HepG2 (cell line): ENCODE results near the gene EGFR. TPM values are rescaled to one million over a fixed set of nuclear protein-coding genes. Genes with fewer than 3 reads are reported as not detected.

Experiments used
- ATAC-seq: fragments of 200-7000 bp; cut with Tn5 transposase; 3 replicates; pipeline ENCODE4 v1.9.1; 2020; ENCODE audit warnings: mild to moderate bottlenecking, moderate library complexity
- BruUV-seq: library from RNA; stranded (reverse); fragments of 400-500 nt; replicated peaks from 2 replicates; lab custom pipeline; 2021; lab: Mats Ljungman, UMichigan
- CTCF ChIA-PET: fragments of 300-600 bp; formaldehyde crosslinking; extraction: SDS; loops from one replicate; lab custom pipeline; 2021; ENCODE audit warnings: low total read pairs, inconsistent platforms, low intra/inter-chr PET ratio; lab: Yijun Ruan, JAX
- POLR2A ChIA-PET: fragments of 350-600 bp; sonication (Branson Sonifier 250); formaldehyde crosslinking; loops from one replicate; lab custom pipeline; 2020; ENCODE audit warnings: antibody characterized with exemption, inconsistent platforms; lab: Yijun Ruan, JAX
- DNase-seq: peaks from one replicate; pipeline ENCODE4 v3.0.0-alpha.2; 2015; ENCODE audit warnings: low spot score
- FAIRE-seq: peaks from 3 replicates; lab custom pipeline; 2011; peaks lifted over from hg19 to GRCh38; lab: Jason Lieb, UNC
- H2AFZ ChIP-seq: one replicate; pipeline ENCODE4 v1.6.1; 2011; ENCODE audit warnings: low read length, inconsistent platforms
- H3K27ac ChIP-seq: fragments of 300-600 bp; 3 replicates; pipeline ENCODE4 v1.8.0; 2011; ENCODE audit warnings: mixed run types, mild to moderate bottlenecking, mixed read lengths, low read length, inconsistent platforms; ENCODE audit not compliant: insufficient read depth; ENCODE audit errors: extremely low read length
- H3K27me3 ChIP-seq, 2 experiments: fragments of 200-600 bp in 1 of 2; 2 replicates in 1 of 2; 3 replicates in 1 of 2; pipeline versions ENCODE4 v1.6.0 to v1.8.0; 2011; ENCODE audit warnings: low read length in 2 of 2, mild to moderate bottlenecking in 2 of 2, moderate library complexity in 2 of 2, inconsistent platforms in 1 of 2; ENCODE audit not compliant: insufficient read depth in 2 of 2, control insufficient read depth in 1 of 2
- H3K36me3 ChIP-seq, 2 experiments: fragments of 200-600 bp in 1 of 2; replicated peaks in 1 of 2; 2 replicates in 1 of 2; 3 replicates in 1 of 2; pipeline versions ENCODE4 v1.5.1 to v1.8.0; 2011; ENCODE audit warnings: low read length in 2 of 2, inconsistent platforms in 1 of 2; ENCODE audit not compliant: insufficient read depth in 2 of 2, control insufficient read depth in 1 of 2
- H3K4me1 ChIP-seq: 2 replicates; pipeline ENCODE4 v1.5.1; 2012; ENCODE audit warnings: low read length, inconsistent platforms; ENCODE audit not compliant: insufficient read depth
- H3K4me2 ChIP-seq: 2 replicates; pipeline ENCODE4 v1.6.0; 2011; ENCODE audit warnings: low read depth, low read length, inconsistent platforms
- H3K4me3 ChIP-seq, 3 experiments: fragments of 200-600 bp in 1 of 3; sonication (generic), shearing (Covaris generic) in 1 of 3; replicated peaks in 1 of 3; 2 replicates each; pipeline ENCODE4 v1.5.1; 2011 to 2016; ENCODE audit warnings: low read length in 3 of 3, inconsistent platforms in 2 of 3, low read depth in 2 of 3, mild to moderate bottlenecking in 2 of 3, control low read depth in 1 of 3, mixed read lengths in 1 of 3; ENCODE audit not compliant: insufficient read depth in 1 of 3
- H3K79me2 ChIP-seq: one replicate; pipeline ENCODE4 v1.6.1; 2011; ENCODE audit warnings: low read length, inconsistent platforms; ENCODE audit not compliant: insufficient read depth
- H3K9ac ChIP-seq: 2 replicates; pipeline ENCODE4 v1.6.0; 2011; ENCODE audit warnings: mild to moderate bottlenecking, low read depth, low read length, inconsistent platforms; ENCODE audit not compliant: insufficient read depth
- H3K9me3 ChIP-seq: 2 replicates; pipeline ENCODE4 v1.5.1; 2012; ENCODE audit warnings: mild to moderate bottlenecking, low read length
- H4K20me1 ChIP-seq: 2 replicates; pipeline ENCODE4 v1.6.0; 2011; ENCODE audit warnings: inconsistent platforms, mild to moderate bottlenecking, low read length, moderate library complexity; ENCODE audit not compliant: insufficient read depth
- CENPT ChIP-seq: sonication (generic); formaldehyde crosslinking; IDR thresholded peaks from 2 replicates; pipeline ENCODE4 v1.8.0; 2022; ENCODE audit warnings: low read depth, mild to moderate bottlenecking, moderate library complexity, missing genetic modification reagents
- CHD2 ChIP-seq: IDR thresholded peaks from 2 replicates; pipeline ENCODE4 v1.6.1; 2011; ENCODE audit warnings: low read depth, low read length, improper control_type of control experiment
- HNRNPK ChIP-seq: fragments of 200-400 bp; formaldehyde crosslinking; IDR thresholded peaks from 2 replicates; pipeline ENCODE4 v1.6.1; 2018; ENCODE audit warnings: low read length, low read depth, moderate library complexity, mild to moderate bottlenecking; ENCODE audit not compliant: poor library complexity, severe bottlenecking
- IKZF1 ChIP-seq: fragments of 450-650 bp; IDR thresholded peaks from 2 replicates; pipeline ENCODE4 v1.7.1; 2016
- MXD1 ChIP-seq: sonication (generic); formaldehyde crosslinking; IDR thresholded peaks from 2 replicates; pipeline ENCODE4 v1.4.0; 2020; ENCODE audit warnings: mild to moderate bottlenecking, missing genetic modification reagents
- ONECUT2 ChIP-seq: sonication (generic); formaldehyde crosslinking; IDR thresholded peaks from 2 replicates; pipeline ENCODE4 v1.4.0; 2020; ENCODE audit warnings: missing genetic modification reagents
- PBX3 ChIP-seq: sonication (generic); formaldehyde crosslinking; IDR thresholded peaks from 2 replicates; pipeline ENCODE4 v1.8.1; 2023; ENCODE audit warnings: missing genetic modification reagents, inconsistent platforms, borderline replicate concordance
- PRMT3 ChIP-seq: sonication (generic); formaldehyde crosslinking; IDR thresholded peaks from 2 replicates; pipeline ENCODE4 v1.8.1; 2022; ENCODE audit warnings: low read depth, mild to moderate bottlenecking, moderate library complexity, missing genetic modification reagents, borderline replicate concordance
- RBFOX2 ChIP-seq: fragments of 200-400 bp; formaldehyde crosslinking; IDR thresholded peaks from 2 replicates; pipeline ENCODE4 v1.6.1; 2017; ENCODE audit warnings: low read depth, mild to moderate bottlenecking, low read length
- SRSF1 ChIP-seq: fragments of 200-400 bp; formaldehyde crosslinking; optimal IDR thresholded peaks from 2 replicates; pipeline ENCODE3; 2017; ENCODE audit warnings: mild to moderate bottlenecking, low read depth, low read length, moderate library complexity
- TBX3 ChIP-seq: fragments of 450-650 bp; IDR thresholded peaks from 2 replicates; pipeline ENCODE4 v1.6.1; 2017; ENCODE audit warnings: antibody characterized with exemption, mild to moderate bottlenecking, inconsistent platforms, borderline replicate concordance
- YY1 ChIP-seq: IDR thresholded peaks from 2 replicates; pipeline ENCODE4 v1.6.1; 2011; ENCODE audit warnings: low read length, low read depth, moderate library complexity, mild to moderate bottlenecking; ENCODE audit not compliant: insufficient read depth, insufficient replicate concordance
- ZFP90 ChIP-seq: sonication (generic); formaldehyde crosslinking; IDR thresholded peaks from 2 replicates; pipeline ENCODE4 v1.8.0; 2022; ENCODE audit warnings: missing genetic modification reagents, mild to moderate bottlenecking, inconsistent platforms, borderline replicate concordance
- ZNF569 ChIP-seq: sonication (generic); formaldehyde crosslinking; IDR thresholded peaks from 2 replicates; pipeline ENCODE4 v1.5.0; 2020; ENCODE audit warnings: mild to moderate bottlenecking, missing genetic modification reagents, moderate library complexity, borderline replicate concordance
- WGBS: methylation state at CpG from one replicate; pipeline ENCODE4 v1.1.6; 2017; ENCODE audit warnings: low lambda C conversion rate; 5-methylcytosine and 5-hydroxymethylcytosine counted together
- in situ Hi-C: cut with HindIII; loops from 2 replicates; pipeline ENCODE4 v1.10.0; 2017; ENCODE audit warnings: low pct_unique_long_range_greater_than_20kb; ENCODE audit not compliant: extremely low pct_ligation_motif_present
- intact Hi-C: fragments of 100-400 bp; cut with micrococcal nuclease; formaldehyde crosslinking; loops from one replicate; pipeline ENCODE4 v1.10.0; 2022; ENCODE audit not compliant: unreplicated experiment
- polyA plus RNA-seq, 8 experiments: library from polyadenylated mRNA; depleted of rRNA in 3 of 8; stranded (reverse) in 7 of 8; unstranded in 1 of 8; fragments of >200 nt; fragmentation: Illumina TruSeq in 4 of 8; extraction: Trizol in 4 of 8; gene quantifications; 2 replicates each; pipeline versions ENCODE4 v1.2.1 to v1.2.3, GENCODE V29; 2011 to 2016; ENCODE audit warnings: low read depth in 4 of 8, missing spikeins in 1 of 8, mixed read lengths in 1 of 8; ENCODE audit not compliant: insufficient read depth in 1 of 8
- total RNA-seq, 5 experiments: library from RNA; depleted of rRNA; stranded (reverse); fragments of >200 nt; fragmentation: Illumina TruSeq; extraction: Trizol; gene quantifications; 2 replicates each; pipeline ENCODE4 v1.2.3, GENCODE V29; 2016; ENCODE audit warnings: low read depth in 1 of 5
- TF ChIP-seq, protein P1 (sequence below): IDR thresholded peaks from 2 replicates; pipeline ENCODE4 v1.6.1; 2016; ENCODE audit warnings: missing compliant biosample characterization, missing genetic modification reagents, borderline replicate concordance

EGFR gene
- total and polyA plus RNA-seq, 2 of the 13 experiments (the other 11 are each of a cell fraction or from before 2014, with no cell fraction given): 7.0 to 10.0 TPM

GRCh38 chr7:55161154-55161687, 142.4 kb downstream of the EGFR start:
- Histone ChIP-seq H3K36me3 (peaks cover 0 to 14% of the 10 kb centered on the region in 2 experiments; a peak in 1 of 5 replicates), H3K4me3 (no peak overlapping the region), H2AFZ (no peak overlapping the region), H3K27me3 (no peaks in the 10 kb centered on the region), H3K4me1 (no peaks in the 10 kb centered on the region), H3K27ac (no peak overlapping the region), H3K9ac (no peak overlapping the region), H3K4me2 (no peak overlapping the region), H4K20me1 (no peaks in the 10 kb centered on the region), H3K9me3 (no peaks in the 10 kb centered on the region), H3K79me2 (no peaks in the 10 kb centered on the region)
- no TSS peak for BruUV-seq
- in situ Hi-C loops (no loop called here), intact Hi-C loops (no loop called here)
- TF ChIP-seq CENPT (CRISPR knock-in tag) (no peak), CHD2 (no peak), ZFP90 (CRISPR knock-in tag) (no peak), MXD1 (CRISPR knock-in tag) (no peak), ZNF569 (no peak), PRMT3 (CRISPR knock-in tag) (no peak), TBX3 (no peak), PBX3 (CRISPR knock-in tag) (no peak), RBFOX2 (no peak), SRSF1 (no peak), HNRNPK (no peak), YY1 (no peak), IKZF1 (no peak), ONECUT2 (CRISPR knock-in tag) (no peak)
- TF ChIP-seq, protein P1, sequence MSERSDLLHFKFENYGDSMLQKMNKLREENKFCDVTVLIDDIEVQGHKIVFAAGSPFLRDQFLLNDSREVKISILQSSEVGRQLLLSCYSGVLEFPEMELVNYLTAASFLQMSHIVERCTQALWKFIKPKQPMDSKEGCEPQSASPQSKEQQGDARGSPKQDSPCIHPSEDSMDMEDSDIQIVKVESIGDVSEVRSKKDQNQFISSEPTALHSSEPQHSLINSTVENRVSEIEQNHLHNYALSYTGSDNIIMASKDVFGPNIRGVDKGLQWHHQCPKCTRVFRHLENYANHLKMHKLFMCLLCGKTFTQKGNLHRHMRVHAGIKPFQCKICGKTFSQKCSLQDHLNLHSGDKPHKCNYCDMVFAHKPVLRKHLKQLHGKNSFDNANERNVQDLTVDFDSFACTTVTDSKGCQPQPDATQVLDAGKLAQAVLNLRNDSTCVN (CRISPR knock-in tag): no peak
- ChIA-PET CTCF (no interaction called here), POLR2A (no interaction called here)
- ATAC-seq (no peak), DNase-seq (no peak), FAIRE-seq (no peak)
- WGBS: 100% methylated on average over 5 of the region's 16 CpGs
